ENCODE measurements around the gene ARID3A.

GRCh38 chr19:907183-907853, 18.5 kb upstream of the ARID3A start:
- TF ChIP-seq YY1 (IDR thresholded peaks at IDR 0.05; ENCODE audit: insufficient read depth, insufficient read length) (no peak), ZNF274 (IDR thresholded peaks at IDR 0.05; ENCODE audit: low read depth, low read length) (no peak)
